Activated naive CD8-positive, alpha-beta T cell treated with anti-CD3 and anti-CD28 coated beads, Interleukin-2, amount 50 U/mL, for 16 hours (primary cell): Measurements from ENCODE around the gene TP53I13.
A peak's percentile ranks its signal among the peaks of the same experiment; 100 is the strongest.

Experiments used
- DNase-seq: peaks from one replicate; pipeline ENCODE4 v3.0.0-alpha.2; 2020; ENCODE audit warnings: low read depth, low spot score

TP53I13 gene

DNA sequence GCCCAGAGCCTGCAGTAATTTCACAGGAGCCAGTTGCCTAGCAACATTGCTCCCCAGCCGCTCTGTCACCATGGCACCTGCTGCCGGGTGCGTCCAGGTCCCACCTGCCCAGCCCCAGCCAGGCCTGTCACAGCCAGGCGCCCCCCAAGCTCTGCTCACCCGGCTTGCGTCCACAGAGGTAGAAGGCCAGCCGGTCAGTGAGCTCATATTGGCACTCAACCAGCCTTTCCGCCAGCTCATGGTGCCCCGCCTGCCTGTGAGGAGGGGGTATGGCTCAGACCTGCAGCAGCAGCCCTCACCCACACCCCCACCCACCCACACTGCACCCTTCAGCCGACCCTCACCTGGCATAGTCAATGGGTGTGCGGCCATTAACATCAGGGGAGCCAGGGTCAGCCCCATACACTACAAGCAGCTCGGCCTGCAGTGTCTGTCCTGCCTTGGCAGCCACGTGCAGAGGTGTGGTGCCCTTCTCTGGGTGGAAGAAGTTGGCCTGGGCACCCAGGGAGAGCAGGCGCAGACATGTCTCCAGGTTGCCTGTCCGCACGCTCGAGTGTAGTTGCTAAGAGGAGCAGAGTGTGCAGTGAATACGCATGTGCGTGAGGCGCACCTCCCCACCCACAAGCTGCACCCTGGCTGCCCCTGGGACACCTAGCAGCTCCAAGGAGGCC lies 13.2 kb downstream of the TP53I13 start:
- no peak for DNase-seq

- no peak for DNase-seq
Measured at GRCh38 chr17:29582254-29582765, 13.8 kb downstream of the TP53I13 start.

DNA sequence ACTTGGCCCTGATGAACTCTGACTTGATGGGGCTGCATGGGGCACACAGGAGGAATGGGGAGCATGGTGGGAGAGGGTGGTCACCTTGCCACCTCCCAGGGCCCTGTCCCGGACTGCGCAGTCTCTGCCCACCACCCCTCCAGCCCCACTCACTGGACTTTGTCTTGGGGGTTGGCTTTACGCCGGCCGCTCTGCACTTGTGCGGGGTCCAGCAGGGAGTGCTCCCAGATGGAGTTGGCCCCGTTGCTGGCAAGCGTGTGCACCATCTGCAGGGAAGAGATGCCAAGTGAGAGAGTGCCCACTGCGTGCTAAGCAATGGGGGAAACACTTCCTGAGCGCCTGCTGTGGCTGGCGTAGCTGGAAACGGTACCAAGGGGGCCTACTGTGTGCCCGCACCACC lies 14.3 kb downstream of the TP53I13 start:
- no peak for DNase-seq

GRCh38 chr17:29583324-29584248 lies 15.1 kb downstream of the TP53I13 start:
- DNase-seq: no peak

- no peak for DNase-seq
Measured at GRCh38 chr17:29584452-29585079, 16.1 kb downstream of the TP53I13 start.

DNA sequence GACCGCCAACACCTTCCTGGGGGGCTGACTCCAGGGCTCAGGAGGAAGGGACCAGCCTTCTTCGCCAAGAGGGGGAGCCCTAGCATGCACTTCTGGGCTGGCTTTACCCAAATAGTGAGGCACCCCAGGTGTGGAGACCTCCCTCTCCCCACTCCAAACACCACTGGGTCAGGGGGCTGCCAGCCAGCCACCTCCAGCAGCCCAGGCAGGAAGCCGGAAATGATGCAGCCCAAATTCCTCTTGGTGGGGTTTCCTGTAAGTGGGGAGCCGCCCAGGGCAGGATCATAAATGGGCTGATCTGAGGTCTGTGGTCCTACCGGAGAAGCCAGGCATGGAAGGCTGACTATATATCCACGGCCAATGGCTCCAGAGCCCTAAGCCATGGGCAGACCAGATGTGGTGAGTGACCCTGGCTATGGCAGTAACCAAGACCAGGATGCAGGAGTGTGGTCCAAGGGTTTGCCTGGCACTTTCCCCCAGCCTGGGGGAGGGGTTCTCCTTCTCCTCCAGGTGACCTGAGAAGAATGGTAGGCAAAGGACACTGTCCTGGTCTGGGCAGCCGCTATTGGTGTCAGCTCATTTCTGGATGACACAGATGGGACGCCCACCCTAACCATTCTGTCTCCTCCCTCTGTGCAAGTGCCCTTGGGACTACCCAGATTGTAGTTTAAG lies 16.7 kb downstream of the TP53I13 start:
- no peak for DNase-seq

- DNase-seq: no peak
Measured at GRCh38 chr17:29586676-29587469, 18.4 kb downstream of the TP53I13 start.

- DNase-seq: no peak
Measured at GRCh38 chr17:29587591-29587990, 19.1 kb downstream of the TP53I13 start.

GRCh38 chr17:29588017-29588561 lies 19.6 kb downstream of the TP53I13 start:
- no peak for DNase-seq

DNA sequence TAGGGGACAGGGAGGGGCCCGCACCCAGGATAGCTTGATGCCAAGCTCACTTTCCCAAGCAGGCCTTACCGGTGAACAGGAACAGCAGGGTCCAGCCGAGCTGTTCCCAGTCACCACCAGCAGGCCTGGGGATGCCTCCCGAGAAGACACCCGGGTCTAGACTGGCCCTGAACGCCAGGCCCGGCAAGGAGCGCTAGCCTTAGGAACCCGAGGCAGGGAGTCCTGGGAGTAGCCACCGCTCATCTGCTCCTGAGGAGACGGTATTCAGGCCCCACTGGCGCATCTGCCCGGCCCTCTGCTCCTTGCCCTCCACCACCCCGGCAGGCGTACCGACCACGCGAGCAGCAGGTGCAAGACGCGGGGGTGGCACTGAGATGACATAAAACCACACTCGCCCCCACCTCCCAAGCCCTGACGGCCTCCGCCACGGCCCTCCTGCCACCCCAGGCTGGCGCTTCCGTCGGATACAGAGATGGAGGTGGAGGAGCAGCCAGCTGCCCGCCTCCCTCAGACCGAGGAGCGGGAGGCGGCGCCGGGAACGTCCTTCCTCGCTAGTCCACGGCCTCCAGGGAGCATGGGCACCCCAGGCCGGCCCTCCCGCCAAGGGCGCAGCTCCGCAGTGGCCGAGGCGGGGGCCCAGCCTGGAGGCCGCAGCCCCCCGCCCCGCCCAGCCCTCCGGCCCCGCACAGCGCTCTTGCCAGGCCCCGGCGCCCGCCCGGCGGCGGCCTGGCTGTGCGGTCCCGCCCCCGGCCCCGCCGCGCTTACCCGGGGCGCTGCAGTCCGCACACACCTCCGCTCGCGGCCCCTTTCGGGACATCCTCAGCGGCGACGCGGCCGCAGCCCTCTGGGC lies 20.3 kb downstream of the TP53I13 start:
- DNase-seq: no peak

GRCh38 chr17:29589524-29590410 lies 21.3 kb downstream of the TP53I13 start, which contains the start of gene GIT1:
Gene GIT1 (minus strand): TSS chr17:29589648. CDS start chr17:29589378, 270 bp downstream.
- peak; percentile 66 for DNase-seq

DNA sequence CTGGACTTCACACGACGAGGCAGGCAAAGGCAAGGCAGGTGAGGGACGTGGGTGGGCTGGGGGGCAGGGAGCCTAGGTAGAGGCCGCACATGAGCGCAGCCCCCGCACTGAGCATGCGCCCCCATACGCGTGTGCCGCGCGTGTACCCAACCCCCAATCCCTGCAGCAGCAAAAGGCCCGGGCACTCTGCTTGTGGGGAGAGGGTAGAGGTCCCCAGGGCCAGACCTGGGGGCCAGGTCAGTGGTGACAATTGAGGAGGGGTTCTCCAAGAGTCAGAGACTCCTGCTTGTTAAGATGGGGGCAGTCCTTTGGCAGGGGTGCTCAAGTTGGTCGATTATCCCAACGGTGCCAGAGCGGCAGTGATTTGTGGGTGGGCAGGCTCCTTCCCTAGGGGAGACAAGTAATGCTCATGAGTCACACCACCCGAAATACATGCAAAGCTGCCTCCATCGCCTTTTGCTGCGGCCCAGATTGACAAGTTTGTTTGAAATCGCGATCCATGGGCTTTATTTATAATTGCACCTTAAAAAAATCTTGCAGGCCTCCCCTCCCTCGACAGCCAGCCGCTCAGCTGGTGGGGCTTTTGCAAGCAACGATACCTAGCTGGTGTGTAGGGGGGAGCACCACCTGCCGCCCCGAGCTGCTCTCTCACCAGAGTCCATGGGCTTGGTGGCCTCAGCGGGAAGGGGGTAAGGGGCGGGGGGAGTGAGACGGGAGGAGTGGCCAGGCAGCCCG lies 22.1 kb downstream of the TP53I13 start:
- no peak for DNase-seq

DNA sequence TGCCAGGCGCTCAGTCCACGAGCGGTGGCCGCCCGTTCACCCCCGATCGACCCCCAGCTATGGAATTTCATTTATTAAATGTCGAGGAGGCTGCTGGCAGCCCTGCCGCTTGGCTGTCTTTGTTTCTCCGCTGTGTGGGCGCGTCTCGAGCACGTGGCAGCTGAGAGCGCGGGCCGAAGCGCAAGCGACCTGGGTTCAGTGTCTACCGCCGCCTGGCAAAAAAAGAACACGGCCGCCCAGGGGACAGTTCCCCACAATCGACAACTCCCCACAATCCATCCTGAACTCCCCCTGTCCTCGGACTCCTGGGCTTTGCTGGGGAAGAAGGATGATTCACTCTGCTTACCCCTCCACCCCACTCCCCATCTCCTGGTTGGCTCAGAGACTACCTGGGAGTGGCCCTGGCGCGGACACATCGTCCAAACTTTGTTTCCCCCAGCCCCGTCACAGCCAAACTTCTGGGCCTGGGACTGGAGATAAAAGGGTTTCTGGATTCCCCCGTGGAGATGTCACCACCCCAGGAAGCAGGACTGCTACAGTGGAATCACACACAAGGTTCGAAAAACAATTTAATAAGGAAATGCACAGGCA lies 22.7 kb downstream of the TP53I13 start:
- DNase-seq: no peak

- peak; percentile 62 for DNase-seq
Measured at GRCh38 chr17:29591737-29592608, 23.5 kb downstream of the TP53I13 start.

- no peak for DNase-seq
Measured at GRCh38 chr17:29592850-29593551, 24.5 kb downstream of the TP53I13 start, which contains the start of gene ANKRD13B. Gene ANKRD13B (plus strand): TSS chr17:29593132. CDS start chr17:29593622, 490 bp downstream.
